OCI-M2 (cell line): ENCODE measurements around the gene RABIF.
"Not testable (repeated sequence)": the region's sequence is repeated elsewhere in the genome, so short reads cannot be mapped to it uniquely, and the experiment has no call there.

Source experiments
- DNase-seq: peaks from one replicate; lab custom pipeline; 2025; ENCODE audit not compliant: unreplicated experiment; lab: John Stamatoyannopoulos, UW

Gene RABIF

DNA sequence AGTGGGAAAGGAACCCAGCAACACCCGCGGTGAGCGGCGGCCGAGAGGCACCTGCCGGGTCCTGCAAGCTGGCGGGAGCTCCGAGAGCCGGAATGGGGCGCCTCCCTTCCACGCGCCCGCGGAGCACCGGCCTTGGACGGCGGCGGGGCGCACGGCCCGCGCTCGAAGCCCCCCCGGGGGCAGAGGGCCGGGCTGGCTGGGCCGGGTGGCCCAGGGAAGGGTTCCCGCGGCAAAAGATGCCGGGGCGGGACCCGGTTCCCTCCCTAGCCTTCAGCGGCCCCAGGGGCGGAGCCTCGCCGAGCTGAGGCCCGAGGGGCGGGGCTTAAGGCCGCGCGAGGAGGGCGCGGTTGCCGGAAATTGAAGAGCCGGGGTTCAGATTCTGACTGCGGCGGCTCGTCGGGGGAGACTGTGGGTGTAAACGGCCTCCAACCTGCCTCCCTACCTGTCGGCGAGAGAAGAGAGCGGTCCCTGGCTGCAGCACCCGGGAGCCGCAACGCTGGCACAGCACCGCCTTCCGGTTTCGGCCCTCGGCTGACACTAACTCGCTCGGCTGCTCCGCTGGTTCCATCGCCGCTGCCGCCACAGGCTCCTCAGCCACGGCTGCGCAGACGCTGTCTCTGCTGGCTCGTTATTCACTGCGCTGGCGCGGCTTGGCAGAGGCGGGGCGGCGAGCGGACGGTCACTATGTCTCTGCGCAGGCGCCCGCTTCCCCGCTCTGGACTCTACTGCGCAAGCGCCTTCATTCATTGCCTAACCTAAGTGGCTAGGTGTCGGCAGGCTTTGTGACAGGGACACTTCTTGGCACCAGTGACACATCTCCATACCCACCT lies at the start of gene RABIF:
RABIF (minus strand) TSS at position 619 of the 830 bp plus-strand sequence; CDS start at position 568, 51 bp downstream.
- peak; percentile 83 for DNase-seq

DNA sequence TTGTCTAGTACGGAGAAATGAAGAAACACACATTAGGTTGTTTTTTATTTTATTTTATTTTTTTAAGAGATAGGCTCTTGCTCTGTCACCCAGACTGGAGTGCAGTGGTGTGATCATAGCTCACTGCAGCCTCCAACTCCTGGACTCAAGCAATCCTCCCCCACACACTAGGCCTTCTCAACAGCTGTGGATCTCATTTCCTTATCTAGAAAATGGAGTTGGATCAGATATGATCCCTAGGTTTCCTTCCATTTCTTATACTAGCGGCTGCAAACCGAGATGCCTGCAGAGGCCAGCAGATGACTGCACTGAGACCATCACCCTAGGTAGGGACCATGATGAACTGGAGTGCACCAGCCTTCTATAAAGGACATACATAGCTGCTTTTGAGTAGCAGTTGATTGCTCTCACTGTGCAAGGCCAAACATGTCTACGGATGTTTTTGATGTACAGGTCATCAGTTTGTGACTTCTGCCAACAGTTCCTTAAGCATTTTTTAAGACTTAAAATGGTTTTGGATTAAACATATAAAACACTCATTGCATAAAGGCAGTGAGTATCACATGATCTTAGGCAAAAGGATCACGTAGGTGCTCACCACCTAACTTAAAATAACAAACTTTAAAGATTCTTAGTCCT lies 49.5 kb upstream of the RABIF start:
- no peak for DNase-seq

DNA sequence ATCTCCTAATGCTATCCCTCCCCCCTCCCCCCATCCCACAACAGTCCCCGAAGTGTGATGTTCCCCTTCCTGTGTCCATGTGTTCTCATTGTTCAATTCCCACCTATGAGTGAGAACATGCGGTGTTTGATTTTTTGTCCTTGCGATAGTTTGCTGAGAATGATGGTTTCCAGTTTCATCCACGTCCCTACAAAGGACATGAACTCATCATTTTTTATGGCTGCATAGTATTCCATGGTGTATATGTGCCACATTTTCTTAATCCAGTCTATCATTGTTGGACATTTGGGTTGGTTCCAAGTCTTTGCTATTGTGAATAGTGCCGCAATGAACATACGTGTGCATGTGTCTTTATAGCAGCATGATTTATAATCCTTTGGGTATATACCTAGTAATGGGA lies 47.5 kb upstream of the RABIF start:
- DNase-seq, result not testable (repeated sequence)

DNA sequence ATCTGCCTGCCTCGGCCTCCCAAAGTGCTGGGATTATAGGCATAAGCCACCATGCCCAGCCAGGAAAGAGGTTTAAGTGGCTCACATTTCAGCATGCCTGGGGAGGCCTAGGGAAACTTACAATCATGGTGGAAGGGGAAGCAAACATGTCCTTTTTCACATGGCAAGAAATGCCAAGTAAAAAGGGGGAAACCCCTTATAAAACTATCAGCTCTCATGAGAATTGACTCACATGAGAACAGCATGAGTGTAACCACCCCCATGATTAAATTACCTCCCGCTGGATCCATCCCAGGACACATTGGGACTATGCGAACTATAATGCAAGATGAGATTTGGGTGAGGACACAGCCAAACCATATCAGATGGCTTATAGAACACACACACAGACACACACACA lies 46.9 kb upstream of the RABIF start:
- no peak for DNase-seq

DNA sequence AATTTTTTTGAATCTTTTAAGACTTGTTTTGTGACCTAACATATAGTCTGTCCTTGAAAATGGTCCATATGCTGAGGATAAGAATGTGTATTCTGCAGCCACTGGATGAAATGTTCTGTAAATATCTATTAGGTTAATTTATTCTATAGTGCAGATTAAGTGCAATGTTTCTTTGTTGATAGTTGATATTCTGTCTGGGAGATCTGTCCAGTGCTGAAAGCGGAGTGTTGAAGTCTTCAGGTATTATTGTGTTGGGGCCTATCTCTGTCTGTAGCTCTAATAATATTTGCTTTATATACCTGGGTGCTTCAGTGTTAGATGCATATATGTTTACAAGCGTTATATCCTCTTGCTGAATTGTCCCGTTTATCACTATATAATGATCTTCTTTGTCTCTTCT lies 45.8 kb upstream of the RABIF start:
- no peak for DNase-seq

DNA sequence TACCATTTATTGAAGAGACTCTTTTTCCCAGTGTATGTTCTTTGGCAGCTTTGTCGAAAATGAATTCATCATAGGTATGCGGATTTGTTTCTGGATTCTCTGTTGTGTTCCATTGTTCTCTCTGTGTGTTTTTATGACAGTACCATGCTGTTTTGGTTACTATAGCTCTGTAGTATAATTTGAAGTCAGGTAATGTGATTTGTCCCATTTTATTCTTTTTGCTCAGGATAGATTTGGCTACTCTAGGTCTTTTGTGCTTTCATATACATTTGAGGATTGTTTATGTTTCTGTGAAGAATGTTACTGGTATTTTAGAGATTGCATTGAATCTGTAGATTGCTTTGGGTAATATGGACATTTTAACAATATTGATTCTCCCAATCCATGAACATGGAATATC lies 43.5 kb upstream of the RABIF start:
- no peak for DNase-seq

DNA sequence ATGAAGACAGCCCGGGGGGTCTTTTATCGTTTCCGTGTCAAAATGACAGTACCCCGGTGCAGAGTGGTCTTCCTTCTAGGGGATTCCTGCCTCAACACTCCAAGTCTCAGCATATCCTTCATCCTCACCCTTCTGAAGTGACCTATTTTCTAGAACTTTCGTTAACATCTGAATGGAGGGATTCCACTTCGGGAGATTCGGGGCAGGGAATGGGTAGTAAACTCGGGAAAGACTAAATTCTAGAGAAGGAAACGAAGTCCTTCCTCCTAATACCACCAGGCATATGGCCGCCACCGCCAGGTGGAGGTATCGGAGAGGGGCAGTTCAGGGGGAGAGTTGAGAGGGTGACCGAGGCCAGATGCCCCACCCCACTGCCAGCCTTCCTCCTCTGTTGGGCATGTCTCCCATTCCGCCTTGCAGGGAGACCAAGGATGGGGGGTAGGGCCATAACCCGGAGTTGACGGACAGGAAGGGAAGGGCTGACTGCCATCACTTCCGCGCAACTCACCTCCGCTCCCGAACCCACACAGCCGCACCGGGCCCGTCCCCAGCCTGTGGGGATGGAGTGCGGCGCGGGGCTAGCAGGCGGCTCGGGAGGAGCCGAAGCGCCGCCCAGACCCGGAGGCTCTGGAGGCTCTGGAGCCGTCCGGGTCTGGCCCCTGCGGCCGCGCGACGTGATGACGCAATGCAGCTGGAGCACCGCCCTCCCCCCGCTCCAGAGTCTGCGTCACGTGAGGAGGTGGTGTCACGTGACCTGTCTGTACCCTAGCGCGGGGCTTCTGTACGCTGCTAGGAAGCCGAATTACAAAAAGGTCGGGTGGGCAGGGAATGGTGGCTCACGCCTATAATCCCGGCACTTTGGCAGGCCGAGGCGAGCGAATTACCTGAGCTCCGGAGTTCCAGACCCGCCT lies 37.9 kb upstream of the RABIF start, which contains the start of gene KLHL12:
KLHL12 (minus strand) TSS at position 654 of the 911 bp plus-strand sequence. CDS start 2,072 bp downstream, outside the sequence.
- DNase-seq, result peak; percentile 49

DNA sequence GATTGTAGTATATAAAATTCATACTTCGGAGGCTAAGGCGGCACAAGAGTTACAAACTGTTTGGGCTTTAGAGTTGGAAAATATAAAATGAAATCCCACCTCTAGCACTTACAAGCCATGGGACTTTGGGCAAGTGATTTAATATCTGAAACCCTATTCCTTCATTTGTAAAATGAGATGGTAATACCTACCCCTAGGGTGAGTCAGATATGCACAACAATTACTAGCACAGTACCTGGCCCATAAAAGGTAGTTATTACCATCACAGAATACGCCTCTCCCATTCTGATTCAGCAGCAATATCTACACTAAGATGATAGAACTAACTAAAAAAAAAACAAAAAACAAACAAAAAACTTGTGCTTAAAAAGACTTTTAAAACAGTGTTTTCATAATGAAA lies 34.6 kb upstream of the RABIF start:
- no peak for DNase-seq

DNA sequence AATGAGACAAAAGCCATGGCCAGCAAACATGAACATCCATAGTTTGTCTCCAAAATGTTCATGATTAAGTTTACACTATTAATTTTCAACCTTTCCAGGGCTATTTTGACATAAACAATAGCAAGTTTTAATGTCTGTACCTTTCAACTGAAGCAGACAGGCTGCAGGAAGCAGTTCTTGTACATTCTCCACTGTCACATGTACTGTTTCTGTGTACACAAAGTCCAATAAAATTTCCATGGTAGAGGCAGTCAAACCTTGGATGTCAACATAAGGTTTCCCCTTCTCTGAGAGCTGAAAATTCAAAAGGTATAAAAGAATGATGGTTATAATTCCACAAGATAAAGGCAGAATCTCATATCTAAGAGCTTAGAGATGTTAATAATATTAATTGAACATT lies 30.7 kb upstream of the RABIF start:
- DNase-seq, result no peak

DNA sequence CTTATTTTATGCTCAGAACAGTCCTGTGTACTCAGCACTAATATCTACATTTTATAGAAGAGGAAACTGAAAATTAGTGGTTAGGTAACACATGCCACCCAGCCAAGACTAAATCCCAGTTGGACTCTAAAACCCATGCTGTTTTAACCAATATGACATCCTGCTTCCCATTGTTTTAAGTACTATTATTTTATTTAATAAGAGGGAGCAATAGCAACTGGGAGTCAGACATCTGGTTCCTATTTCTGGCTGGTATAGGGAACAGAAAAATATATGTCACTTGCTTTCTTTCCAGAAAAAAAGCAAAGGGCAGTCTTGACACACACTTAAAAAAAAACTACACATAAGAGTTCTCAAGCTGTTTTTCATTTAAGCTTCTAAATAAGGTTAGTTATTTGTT lies 26.2 kb upstream of the RABIF start:
- no peak for DNase-seq

DNA sequence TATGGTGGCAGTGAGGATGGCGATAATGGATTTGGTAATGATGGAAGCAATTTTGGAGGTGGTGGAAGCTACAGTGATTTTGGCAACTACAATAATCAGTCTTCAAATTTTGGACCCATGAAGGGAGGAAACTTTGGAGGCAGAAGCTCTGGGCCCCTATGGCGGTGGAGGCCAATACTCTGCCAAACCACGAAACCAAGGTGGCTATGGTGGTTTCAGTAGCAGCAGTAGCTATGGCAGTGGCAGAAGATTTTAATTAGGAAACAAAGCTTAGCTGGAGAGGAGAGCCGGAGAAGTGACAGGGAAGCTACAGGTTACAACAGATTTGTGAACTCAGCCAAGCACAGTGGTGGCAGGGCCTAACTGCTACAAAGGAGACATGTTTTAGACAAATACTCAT lies 23.5 kb upstream of the RABIF start:
- DNase-seq, result not testable (repeated sequence)

DNA sequence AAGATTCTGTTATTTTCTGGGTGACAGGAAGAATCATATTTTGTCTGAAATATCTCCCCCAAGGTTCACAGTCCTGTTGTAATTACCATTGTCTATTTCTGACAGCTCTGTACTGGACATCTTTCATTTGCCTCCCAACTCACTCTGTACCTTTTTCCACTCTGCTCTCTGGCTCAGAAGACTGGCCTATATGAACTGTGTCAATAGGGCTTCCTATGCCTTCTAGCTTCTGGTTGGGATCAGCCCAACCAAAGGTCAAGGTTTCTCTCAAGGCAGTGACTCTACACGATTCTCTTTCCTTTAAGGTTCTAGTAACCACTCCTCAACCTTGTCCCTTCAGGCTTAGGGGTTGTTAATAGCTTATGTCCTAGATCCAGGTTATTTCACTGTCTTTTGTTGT lies 20.5 kb upstream of the RABIF start:
- no peak for DNase-seq

DNA sequence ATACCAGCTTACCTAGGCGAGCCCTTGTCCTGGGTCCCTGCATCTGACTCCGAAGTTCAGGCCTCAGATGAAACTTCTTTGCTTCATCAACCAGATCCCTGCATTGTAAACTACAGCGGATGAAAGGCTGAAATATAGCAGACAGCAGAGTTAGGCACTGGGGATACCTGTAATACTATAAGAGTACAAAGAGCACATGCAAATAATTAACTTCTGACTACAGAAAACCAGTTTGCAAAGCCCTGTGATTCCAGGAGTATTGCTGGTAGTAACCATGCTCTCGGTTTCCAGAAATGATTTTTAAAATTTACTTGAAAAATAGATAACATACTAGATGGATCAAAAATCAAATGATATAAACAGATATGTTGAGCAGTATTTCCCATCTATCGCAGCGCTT lies 20.0 kb upstream of the RABIF start:
- DNase-seq, result no peak

DNA sequence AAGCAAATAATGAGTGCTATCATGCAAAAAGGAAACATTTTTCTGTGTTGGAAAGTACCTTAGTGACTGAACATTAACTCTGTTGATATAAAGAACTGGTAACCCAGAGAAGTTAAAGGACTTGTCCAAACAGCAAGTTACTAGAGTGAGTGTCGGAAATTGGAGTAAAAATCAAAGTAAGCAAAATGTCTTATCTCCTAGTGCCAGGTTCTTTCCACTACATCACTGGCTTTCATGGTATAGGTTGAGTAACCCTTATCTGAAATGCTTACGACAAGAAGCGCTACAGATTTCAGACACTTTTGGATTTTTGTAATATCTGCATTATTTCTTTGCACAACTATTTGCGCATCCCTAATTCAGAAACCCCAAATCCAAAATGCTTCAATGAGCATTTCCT lies 16.4 kb upstream of the RABIF start:
- DNase-seq, result no peak

DNA sequence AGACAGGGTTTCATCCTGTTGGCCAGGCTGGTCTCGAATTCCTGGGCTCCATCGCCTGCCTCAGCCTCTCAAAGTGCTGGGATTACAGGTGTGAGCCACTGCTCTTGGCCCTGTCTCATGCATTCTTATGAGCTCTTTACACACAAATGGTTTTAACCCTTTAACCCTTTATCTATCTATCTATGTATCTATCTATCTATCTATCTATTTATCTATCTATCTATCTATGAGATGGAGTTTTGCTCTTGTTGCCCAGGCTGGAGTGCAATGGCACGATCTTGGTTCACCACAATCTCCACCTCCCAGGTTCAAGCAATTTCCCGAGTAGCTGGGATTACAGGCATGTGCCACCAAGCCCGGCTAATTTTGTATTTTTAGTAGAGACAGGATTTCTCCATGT lies 14.9 kb upstream of the RABIF start:
- DNase-seq, result not testable (repeated sequence)

DNA sequence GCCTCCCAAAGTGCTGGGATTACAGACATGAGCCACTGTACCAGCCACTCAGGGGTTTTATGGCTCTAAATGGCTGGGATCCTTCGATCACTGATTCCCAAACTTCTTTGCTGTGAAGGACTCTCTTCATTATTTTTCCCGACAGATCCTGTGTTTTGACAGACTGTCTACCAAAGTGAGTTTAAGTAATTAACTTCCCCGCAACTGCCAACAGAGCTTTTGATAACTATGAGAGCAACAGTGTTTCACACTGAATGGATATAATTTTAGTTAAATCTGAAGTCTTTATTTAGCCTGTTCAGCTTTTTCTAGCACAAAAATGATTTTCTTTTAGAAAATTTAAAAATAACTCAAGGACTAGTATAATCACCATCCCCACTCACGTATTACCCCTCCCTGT lies 12.6 kb upstream of the RABIF start:
- DNase-seq, result no peak

DNA sequence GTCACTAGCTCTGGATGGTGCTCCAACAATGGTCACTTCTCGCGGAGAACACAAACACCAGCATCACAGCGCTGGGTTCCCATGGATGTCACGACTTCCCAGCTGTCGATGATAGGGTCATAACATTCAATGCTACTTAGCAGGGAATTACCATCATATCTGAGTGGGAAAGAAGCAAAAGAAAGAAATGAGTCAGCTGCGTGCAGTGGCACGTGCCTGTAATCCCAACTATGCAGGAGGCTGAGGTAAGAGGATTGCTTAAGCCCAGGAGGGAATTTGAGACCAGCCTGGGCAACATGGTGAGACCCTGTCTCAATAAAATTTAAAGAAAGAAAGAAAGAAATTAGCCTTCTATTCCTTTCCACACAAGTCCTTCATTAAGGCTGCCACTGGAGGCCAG lies 3.6 kb upstream of the RABIF start:
- DNase-seq, result no peak

DNA sequence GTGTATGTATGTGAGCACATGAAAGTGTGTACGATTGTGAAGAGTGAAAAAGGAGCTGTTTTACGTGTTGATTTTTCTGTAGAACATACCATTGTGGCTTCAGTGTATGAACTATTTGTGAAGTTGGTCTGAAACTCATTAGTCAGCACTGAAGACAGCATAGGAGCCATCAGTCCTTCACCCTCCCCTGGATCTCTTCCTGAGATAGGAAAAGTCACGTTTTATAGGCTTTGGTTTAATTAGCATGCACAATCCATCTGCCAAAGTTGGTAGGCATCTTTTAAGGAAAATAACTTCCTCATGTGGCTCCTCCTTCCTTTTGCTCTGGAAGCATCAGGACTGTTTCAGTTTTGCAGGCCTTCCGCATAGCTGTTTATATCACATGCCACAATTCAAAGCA lies 1.4 kb upstream of the RABIF start:
- no peak for DNase-seq

DNA sequence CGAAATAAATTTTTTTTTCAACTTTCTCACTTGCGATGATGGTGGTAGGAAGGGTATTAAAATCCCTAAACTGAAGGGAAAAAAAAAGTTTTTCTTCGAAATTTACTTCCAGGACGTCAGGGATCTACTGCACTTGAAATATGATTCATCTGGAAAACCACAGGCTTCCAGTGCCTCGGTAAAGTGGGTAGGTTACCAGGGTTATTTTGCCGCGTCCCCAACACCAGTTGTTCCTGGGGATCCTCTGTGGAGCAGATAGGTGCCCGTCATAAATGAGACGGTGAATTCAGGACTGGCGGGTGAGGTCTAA lies 773 bp downstream of the RABIF start:
- no peak for DNase-seq

DNA sequence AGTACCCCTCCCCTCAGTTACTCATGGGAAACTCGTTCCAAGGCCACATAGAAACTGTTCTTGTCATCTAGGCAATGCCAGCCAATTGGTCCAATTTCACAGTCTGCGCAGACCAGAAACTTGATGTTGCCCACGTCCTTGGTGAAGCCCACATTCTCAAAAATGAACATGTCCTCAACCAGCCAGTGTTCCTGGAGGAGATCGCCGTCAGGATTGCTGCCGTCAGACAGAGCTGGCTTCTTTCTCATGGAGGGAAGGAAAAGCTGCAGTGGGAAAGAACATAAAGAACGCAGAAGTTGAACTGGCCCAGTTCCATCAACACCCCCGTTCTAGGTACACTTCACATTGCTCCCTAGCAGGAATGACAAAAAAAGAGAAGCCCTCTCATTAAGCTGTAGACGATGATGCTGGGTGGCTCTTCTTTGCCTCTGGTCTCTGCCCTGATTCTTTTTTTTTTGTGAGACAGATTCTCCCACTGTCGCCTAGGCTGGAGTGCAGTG lies 7.9 kb downstream of the RABIF start:
- no peak for DNase-seq

DNA sequence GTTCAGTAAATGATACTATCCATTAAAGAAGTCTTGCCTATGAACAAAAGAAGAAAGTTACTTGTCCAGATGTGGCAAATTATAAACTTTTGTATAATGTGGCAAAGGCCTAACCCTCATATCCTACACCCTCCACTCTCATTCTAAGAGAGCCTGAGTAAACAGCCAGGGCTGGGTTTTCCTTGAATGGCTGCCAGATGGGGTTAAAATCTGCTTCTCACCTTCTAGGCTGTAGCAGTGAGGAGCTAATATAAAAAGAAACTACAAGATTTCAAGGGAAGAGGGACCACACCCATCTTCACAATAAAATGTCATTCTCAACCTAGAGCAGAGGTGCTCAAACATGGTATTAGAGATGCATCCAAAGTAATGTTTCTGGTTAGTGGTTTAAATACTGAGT lies 8.9 kb downstream of the RABIF start:
- no peak for DNase-seq

DNA sequence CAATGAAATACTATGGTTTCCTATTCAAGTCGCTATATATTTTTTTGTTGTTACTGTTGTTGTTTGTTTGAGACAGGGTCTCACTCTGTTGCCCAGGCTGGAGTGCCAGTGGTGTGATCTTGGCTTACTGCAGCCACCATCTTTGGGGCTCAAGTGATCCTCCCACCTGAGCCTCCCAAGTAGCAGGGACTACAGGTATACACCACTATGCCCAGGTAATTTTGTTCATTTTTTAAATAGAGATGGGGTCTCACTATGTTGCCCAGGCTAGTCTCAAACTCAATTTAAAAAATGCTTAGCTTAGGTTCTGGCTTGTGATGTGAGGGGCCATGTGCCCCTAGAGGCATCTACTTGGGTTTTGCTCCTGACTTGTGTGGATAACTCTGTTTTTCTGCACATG lies 9.8 kb downstream of the RABIF start:
- no peak for DNase-seq
